PC-9 (cell line): Measurements from ENCODE around the gene TSSK6.

Experiments
- CTCF ChIP-seq: fragments of 200-600 bp; sonication (generic); conservative IDR thresholded peaks from 2 replicates; pipeline ENCODE4 v1.6.1; 2017; ENCODE audit warnings: mixed run types, antibody characterized with exemption, mild to moderate bottlenecking, moderate library complexity
- EZH2 ChIP-seq: fragments of 200-600 bp; sonication (generic); IDR thresholded peaks from 2 replicates; pipeline ENCODE4 v1.8.0; 2017; ENCODE audit warnings: antibody characterized with exemption, low read depth

GRCh38 chr19:19534556-19535265 is 19.4 kb upstream of the TSSK6 start:
- no peak for TF ChIP-seq CTCF
- TF ChIP-seq EZH2: no peak
